ENCODE data around the gene ITPR1.
A peak's percentile ranks its signal among the peaks of the same experiment; 100 is the strongest.

ITPR1 gene

GRCh38 chr3:4865714-4866113 lies 372.6 kb downstream of the ITPR1 start (continued):
- TF ChIP-seq, protein P1, sequence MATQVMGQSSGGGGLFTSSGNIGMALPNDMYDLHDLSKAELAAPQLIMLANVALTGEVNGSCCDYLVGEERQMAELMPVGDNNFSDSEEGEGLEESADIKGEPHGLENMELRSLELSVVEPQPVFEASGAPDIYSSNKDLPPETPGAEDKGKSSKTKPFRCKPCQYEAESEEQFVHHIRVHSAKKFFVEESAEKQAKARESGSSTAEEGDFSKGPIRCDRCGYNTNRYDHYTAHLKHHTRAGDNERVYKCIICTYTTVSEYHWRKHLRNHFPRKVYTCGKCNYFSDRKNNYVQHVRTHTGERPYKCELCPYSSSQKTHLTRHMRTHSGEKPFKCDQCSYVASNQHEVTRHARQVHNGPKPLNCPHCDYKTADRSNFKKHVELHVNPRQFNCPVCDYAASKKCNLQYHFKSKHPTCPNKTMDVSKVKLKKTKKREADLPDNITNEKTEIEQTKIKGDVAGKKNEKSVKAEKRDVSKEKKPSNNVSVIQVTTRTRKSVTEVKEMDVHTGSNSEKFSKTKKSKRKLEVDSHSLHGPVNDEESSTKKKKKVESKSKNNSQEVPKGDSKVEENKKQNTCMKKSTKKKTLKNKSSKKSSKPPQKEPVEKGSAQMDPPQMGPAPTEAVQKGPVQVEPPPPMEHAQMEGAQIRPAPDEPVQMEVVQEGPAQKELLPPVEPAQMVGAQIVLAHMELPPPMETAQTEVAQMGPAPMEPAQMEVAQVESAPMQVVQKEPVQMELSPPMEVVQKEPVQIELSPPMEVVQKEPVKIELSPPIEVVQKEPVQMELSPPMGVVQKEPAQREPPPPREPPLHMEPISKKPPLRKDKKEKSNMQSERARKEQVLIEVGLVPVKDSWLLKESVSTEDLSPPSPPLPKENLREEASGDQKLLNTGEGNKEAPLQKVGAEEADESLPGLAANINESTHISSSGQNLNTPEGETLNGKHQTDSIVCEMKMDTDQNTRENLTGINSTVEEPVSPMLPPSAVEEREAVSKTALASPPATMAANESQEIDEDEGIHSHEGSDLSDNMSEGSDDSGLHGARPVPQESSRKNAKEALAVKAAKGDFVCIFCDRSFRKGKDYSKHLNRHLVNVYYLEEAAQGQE (tag by site-specific recombination; IDR thresholded peaks at IDR 0.05): 0 out of 2 replicates have a peak, but pooled peaks have one; percentile 12
- 0 out of 2 replicates have a peak, but pooled peaks have one; percentile 58 for TF ChIP-seq ZNF2 (tag by site-specific recombination; IDR thresholded peaks at IDR 0.05)
- TF ChIP-seq ZNF335 (tag by site-specific recombination; conservative IDR thresholded peaks at IDR 0.05): no peak
- TF ChIP-seq, protein P2, sequence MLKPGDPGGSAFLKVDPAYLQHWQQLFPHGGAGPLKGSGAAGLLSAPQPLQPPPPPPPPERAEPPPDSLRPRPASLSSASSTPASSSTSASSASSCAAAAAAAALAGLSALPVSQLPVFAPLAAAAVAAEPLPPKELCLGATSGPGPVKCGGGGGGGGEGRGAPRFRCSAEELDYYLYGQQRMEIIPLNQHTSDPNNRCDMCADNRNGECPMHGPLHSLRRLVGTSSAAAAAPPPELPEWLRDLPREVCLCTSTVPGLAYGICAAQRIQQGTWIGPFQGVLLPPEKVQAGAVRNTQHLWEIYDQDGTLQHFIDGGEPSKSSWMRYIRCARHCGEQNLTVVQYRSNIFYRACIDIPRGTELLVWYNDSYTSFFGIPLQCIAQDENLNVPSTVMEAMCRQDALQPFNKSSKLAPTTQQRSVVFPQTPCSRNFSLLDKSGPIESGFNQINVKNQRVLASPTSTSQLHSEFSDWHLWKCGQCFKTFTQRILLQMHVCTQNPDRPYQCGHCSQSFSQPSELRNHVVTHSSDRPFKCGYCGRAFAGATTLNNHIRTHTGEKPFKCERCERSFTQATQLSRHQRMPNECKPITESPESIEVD (tag by site-specific recombination; IDR thresholded peaks at IDR 0.05): peak; percentile 100
- no peak for TF ChIP-seq ZNF248 (tag by site-specific recombination; IDR thresholded peaks at IDR 0.05)
- no peak for TF ChIP-seq CTCF (tag by site-specific recombination; IDR thresholded peaks at IDR 0.05)
- no peak for TF ChIP-seq ZNF121 (tag by site-specific recombination; IDR thresholded peaks at IDR 0.05)
- no peak for TF ChIP-seq ZNF473 (tag by site-specific recombination; IDR thresholded peaks at IDR 0.05)
- peak; percentile 27; the same call in 1 of the 2 replicates for TF ChIP-seq ZNF660 (tag by site-specific recombination; IDR thresholded peaks at IDR 0.05)
- no peak for TF ChIP-seq ZNF132 (tag by site-specific recombination; IDR thresholded peaks at IDR 0.05; ENCODE audit: borderline replicate concordance)
- peak; percentile 28; the same call in 1 of the 2 replicates for TF ChIP-seq YY1 (tag by site-specific recombination; IDR thresholded peaks at IDR 0.05)
- peak; percentile 79 for TF ChIP-seq GLIS1 (tag by site-specific recombination; IDR thresholded peaks at IDR 0.05)
- TF ChIP-seq GFI1B (tag by site-specific recombination; IDR thresholded peaks at IDR 0.05): 0 out of 2 replicates have a peak, but pooled peaks have one; percentile 22
- peak; percentile 53; the same call in 1 of the 2 replicates for TF ChIP-seq OSR2 (tag by site-specific recombination; IDR thresholded peaks at IDR 0.05)
- TF ChIP-seq ZNF394 (tag by site-specific recombination; IDR thresholded peaks at IDR 0.05; ENCODE audit: borderline replicate concordance): no peak
- TF ChIP-seq FEZF1 (tag by site-specific recombination; IDR thresholded peaks at IDR 0.05): peak; percentile 67; the same call in 1 of the 2 replicates
- no peak for TF ChIP-seq ZNF639 (tag by site-specific recombination; IDR thresholded peaks at IDR 0.05)

DNA sequence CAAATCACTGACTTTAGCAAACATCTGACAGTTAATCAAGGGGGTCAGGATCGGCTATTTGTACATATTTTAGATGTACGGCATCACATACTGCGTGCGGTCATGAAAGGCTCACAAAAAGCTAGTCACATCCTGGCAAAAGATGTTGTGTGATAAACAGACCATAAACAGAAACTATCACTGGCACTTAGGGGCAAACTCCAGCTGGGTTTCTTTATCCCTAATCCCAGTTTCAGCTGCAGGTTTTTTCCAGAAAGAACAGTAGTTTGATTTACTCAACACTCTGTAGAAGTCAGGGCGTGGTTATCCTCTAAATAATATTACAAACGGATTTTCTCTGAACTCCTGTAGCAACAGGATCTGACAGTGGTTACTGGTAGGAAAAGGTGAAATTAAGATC lies 373.7 kb downstream of the ITPR1 start:
- Histone ChIP-seq H3K9me3 (ENCODE audit: control insufficient read depth, insufficient read depth, low read depth, low read length) (no peaks in the 10 kb centered on the region), H3K36me3 (ENCODE audit: control insufficient read depth in 2 of 2, insufficient read depth in 1 of 2, low read length in 2 of 2) (no peaks in the 10 kb centered on the region), H3K4me3 (ENCODE audit: low read depth, low read length) (no peak overlapping the region), H3K27ac (ENCODE audit: extremely low read depth, low read depth, low read length) (no peak overlapping the region), H3K4me1 (ENCODE audit: control insufficient read depth, insufficient read depth, low read length) (no peaks in the 10 kb centered on the region)
- ChIA-PET POLR2A (no interaction called here), CTCF (interaction anchor here (1.5 kb wide), 1 partner anchor 109 kb away, joined by 7 read pairs; no protein-coding TSS in a partner anchor)
- TF ChIP-seq ZBTB26 (tag by site-specific recombination; optimal IDR thresholded peaks at IDR 0.05): no peak
- no peak for TF ChIP-seq ZBTB21 (tag by site-specific recombination; IDR thresholded peaks at IDR 0.05)
- no peak for TF ChIP-seq ZNF48 (tag by site-specific recombination; IDR thresholded peaks at IDR 0.05)
- no peak for TF ChIP-seq ZNF274 (IDR thresholded peaks at IDR 0.05; ENCODE audit: low read length)
- TF ChIP-seq ZNF274 (tag by site-specific recombination; IDR thresholded peaks at IDR 0.05; ENCODE audit: borderline replicate concordance): no peak
- no peak for TF ChIP-seq GLI2 (tag by site-specific recombination; IDR thresholded peaks at IDR 0.05; ENCODE audit: borderline replicate concordance, low read depth)
- no peak for TF ChIP-seq ZNF169 (tag by site-specific recombination; IDR thresholded peaks at IDR 0.05)
- no peak for TF ChIP-seq ZNF514 (tag by site-specific recombination; IDR thresholded peaks at IDR 0.05)
- TF ChIP-seq, protein P2 (tag by site-specific recombination; IDR thresholded peaks at IDR 0.05): peak; percentile 66; the same call in 1 of the 2 replicates
- TF ChIP-seq MEIS1 (CRISPR knock-in tag; IDR thresholded peaks at IDR 0.05; ENCODE audit: borderline replicate concordance): no peak
- no peak for TF ChIP-seq SP7 (tag by site-specific recombination; IDR thresholded peaks at IDR 0.05)

All from HEK293 (cell line).